Ecto neural progenitor cell (in vitro differentiated cells): ENCODE data around the gene SH2D3C.
"Not testable (repeated sequence)": the region's sequence is repeated elsewhere in the genome, so short reads cannot be mapped to it uniquely, and the experiment has no call there.

Experiments used
- DNase-seq: peaks from one replicate; pipeline ENCODE4 v3.0.0-alpha.2; 2018; ENCODE audit warnings: low spot score

SH2D3C gene

GRCh38 chr9:127763918-127764384, 14.5 kb downstream of the SH2D3C start:
- DNase-seq: no peak

GRCh38 chr9:127762111-127762676, 16.3 kb downstream of the SH2D3C start:
- no peak for DNase-seq

DNA sequence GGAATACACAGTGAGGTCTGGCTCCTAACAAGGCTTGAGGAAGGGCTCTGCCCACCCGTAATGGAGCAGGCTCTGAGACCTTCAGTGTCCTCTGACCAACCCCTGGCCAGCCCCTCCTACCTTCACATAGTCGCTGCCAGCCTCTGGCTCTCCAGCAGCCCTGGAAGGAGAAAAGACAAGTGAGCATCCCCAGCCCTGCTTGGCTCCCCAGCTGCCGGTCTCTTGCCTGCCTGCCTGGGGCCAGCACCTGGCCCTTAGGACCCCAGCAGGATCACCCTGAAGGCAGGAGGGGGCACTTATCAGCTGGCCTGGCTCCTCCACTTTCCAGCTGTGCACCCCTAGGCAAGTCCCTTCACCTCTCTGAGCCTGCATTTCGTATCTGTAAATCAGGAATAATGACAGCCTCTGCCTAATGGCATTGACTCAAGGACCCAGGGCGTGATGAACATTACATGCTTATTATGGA, 16.9 kb downstream of the SH2D3C start:
- no peak for DNase-seq

DNA sequence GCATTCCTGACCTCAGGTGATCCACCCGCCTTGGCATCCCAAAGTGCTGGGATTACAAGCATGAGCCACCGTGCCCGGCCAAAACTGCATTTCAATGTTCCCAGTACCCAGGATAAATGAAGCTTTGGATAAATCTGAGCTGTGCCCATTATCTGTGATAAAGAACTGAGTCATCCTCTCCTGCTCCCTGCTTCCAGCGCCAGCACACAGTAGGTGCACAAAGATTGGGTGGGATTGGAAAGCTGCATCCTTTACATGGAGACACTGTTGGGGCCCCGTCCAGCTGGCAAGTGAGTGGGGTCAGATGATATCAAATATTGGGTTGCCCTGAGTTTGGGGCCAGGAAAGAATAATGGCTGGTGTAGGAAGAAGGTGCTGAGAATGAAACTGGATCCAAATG, 17.4 kb downstream of the SH2D3C start:
- DNase-seq: no peak

- DNase-seq: no peak
These were observed 19.6 kb downstream of the SH2D3C start for GRCh38 chr9:127758843-127759242.

DNA sequence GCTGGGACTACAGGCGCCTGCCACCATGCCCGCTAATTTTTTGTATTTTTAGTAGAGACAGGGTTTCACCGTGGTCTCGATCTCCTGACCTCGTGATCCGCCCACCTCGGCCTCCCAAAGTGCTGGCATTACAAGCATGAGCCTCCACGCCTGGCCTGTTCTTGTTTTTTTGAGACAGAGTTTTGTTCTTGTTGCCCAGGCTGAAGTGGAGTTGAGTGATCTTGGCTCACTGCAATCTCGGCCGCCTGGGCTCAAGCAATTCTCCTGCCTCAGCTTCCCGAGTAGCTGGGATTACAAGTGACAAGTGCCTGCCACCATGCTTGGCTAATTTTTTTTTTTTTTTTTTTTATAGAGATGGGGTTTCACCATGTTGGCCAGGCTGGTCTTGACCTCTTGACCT, 21.7 kb downstream of the SH2D3C start:
- not testable (repeated sequence) for DNase-seq

- no peak for DNase-seq
These were observed 22.2 kb downstream of the SH2D3C start for GRCh38 chr9:127756233-127756632.

DNA sequence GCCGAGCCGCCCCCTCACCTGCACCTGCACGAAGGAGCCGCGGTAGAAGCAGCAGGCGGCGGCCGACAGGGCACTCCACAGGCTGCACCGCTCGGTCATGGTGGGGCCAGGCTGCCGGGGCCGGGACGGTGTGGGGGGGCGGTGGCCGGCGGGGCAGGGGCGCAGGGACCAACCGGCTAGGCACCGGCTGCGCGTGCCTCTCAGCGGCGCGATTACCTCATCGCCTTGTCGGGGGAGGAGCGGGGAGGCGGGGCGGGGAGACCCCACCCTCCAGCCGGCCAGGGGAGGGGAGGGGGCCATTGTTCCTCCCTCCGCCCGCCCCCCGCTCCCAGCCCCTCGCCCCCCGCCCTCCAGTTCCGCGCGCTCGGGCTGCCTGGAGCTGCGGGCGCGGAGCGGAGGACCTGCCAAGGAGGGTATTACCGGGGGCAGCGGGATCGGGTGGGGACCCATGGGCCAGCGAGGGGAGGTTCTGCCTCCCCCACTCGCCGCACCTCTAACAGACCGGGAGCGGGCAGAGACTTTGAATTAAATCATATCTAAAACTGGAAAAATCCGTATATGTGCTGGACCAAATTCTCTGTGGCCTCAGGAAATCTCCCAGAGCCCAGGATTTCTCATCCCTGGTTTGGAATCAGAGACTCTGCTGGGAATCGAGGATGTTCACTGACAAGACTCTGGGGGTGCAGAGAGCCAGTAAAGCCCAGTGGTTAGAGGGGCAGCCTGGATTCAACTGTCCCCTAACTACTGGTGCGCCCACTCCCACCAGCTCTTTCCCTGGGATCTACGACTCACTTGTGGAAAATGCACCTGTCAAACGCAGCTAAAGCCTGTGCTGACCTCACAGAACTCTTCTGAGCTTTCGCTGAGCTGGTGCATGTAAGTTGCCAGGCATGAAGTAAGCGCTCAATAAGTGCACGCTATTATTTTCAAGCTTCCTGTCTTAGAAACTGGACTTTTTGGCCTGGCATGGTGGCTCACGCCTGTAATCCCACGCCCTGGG, 23.1 kb downstream of the SH2D3C start:
- DNase-seq: peak; percentile 76

DNA sequence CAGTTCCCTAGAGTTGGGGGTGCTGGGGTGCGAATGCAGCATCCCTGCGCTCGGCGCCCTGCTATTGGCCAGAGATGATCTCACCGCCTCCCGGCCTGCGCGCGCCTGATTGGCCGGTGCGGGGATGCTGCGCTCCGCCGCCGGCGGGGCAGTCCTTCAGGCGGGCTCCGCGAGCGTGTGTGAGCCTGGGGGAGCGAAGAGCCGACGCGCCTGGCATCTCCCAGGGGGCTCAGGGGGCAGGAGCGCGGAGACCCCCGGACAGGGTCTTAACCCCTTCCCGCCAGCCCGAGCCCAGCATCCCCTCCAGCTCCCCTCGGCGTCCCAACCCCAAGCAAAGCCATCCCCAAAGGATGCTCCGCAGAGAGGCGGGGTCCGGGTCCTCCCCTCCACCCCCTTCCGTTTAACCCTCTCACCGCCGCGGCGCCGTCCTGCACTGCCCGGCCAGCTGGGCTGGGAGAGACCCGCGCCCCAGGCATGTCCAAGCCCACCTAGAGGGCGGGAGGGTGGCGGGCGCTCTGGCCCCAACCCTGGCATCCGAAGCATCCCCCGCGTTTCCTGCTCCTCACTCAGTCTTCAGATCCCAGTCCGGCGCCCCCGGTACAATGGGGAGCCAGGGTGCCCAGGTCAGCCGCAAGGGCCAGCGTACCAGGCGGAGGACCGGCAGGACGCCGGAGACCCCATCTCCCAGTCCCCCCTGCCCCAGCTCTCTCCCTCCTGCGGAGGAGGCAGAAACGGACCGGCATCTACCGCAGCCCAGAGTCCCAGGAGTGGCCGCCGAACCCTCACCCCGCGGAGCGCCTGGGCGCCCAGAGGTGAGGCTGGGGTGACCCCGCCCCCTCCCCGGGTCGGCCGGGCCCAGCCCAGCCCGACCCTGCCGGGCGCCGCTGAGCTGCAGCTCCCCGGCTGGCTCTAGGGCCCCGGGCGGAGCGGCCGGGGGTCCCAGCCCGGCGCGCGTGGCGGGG, 24.1 kb downstream of the SH2D3C start:
- DNase-seq: peak; percentile 80

- DNase-seq: no peak
These were observed 24.8 kb downstream of the SH2D3C start for GRCh38 chr9:127753622-127754021.

GRCh38 chr9:127753148-127753547, 25.3 kb downstream of the SH2D3C start:
- peak; percentile 43 for DNase-seq

DNA sequence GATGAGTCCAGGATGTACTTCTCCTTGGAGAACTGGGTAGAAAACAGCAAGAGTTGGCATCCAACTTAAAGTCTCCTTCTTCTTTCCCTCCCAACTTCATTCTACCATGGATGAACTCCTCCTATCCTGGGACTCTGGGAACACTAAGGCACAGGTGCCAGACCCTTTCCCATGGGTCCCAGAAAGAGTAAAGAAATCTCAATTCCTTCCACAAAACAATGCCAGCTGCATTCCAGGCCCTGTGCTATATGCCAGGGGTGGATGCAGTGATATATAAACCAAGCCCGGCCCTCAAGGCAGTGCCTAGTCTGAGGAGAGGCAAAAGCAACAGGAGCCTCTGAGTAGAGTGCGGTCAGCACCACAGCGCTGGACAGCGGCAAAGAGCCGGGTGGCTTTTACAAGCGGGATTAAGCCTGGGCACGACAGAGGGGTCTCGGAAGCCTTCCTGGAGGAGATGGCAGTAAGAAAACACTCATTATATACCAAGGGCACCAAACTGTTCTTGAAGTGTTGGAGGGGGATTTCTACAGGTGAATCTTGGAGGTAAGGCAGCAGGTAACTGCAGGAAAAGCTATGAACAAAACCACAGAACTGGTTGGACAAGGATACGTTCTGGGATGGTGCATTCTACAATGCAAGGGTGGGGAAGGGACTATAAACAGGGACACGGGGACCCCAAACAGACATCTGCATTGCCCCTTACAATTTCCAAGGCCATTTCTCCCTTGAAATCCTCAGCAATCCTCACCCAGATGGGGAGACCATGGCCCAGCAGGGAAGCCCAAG, 27.0 kb downstream of the SH2D3C start:
- DNase-seq: peak; percentile 75

- no peak for DNase-seq
These were observed 29.2 kb downstream of the SH2D3C start for GRCh38 chr9:127749090-127749787.

- DNase-seq: no peak
These were observed 31.4 kb downstream of the SH2D3C start for GRCh38 chr9:127746959-127747569.

GRCh38 chr9:127744398-127745110, 33.9 kb downstream of the SH2D3C start:
- DNase-seq: no peak

- peak; percentile 92 for DNase-seq
These were observed 35.9 kb downstream of the SH2D3C start for GRCh38 chr9:127742435-127743088.

- peak; percentile 96 for DNase-seq
These were observed 36.5 kb downstream of the SH2D3C start for GRCh38 chr9:127741831-127742434.

- no peak for DNase-seq
These were observed 38.7 kb downstream of the SH2D3C start for GRCh38 chr9:127739614-127740330.
